Bronchial smooth muscle cell (primary cell): Measurements from ENCODE around the gene ZFAND6. TPM values are rescaled to one million over a fixed set of nuclear protein-coding genes. Genes with fewer than 3 reads are reported as not detected.

ENCODE experiments used
- total RNA-seq: library from RNA; depleted of rRNA; stranded (reverse); fragments of >200 nt; gene quantifications from 2 replicates; pipeline ENCODE4 v1.2.1, GENCODE V29; 2014

ZFAND6 gene
- total RNA-seq, result 129 and 154 TPM in 2 replicates

GRCh38 chr15:80058851-80059785 lies at the start of gene ZFAND6:
ZFAND6 (plus strand) TSS chr15:80059676; CDS start chr15:80120345, 60,669 bp downstream.

DNA sequence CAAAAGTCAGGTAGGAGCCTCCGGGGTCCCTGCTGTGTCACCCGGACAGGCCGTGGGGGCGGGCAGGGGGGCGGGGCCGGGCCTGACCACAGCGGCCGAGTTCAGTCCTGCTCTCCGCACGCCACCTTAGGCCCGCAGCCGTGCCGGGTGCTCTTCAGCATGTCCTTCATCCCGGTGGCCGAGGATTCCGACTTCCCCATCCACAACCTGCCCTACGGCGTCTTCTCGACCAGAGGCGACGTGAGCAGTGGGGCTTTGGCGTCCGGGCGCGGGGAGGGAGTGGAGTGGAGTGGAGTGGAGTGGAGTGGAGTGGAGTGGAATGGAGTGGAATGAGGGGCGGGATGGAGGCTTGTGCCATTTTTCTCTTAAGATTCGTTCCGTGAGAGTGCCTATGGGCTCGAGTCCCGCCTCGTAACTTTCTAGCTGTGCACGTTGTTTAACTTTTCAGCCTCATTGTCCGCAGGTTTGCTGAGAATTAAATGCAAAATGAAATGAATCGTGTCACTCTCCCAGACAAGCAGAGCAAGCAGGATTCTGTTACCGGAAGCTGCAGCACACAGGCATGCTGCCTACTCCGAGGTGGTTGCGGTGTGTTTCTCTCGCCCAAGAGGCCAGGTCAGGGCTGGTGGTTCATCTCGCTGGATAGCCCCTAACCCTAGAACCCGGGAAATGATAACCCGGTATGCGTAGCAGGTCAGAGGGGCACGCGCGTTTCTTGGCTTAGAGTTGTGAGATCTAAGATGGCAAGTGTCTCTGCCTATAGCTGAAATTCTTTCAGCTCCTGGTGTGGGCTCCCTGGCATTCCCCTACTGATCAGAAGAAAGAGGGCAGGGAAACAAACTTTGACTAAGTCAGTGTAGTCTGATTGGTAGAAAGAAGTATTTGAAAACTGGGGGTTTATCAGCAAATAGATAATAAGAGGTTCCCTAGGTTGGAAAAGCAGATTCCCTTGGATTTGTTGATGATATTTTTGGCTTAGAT lies 93.7 kb downstream of the ZFAND6 start, which contains the start of gene FAH:
FAH (plus strand) TSS at position 104 of the 981 bp plus-strand sequence; CDS start at position 160, 56 bp downstream.

Other genes starting within 250 kb of the ZFAND6 start
- 19.9 and 22.2 TPM in 2 replicates for gene MTHFS, start 162.7 kb upstream of the ZFAND6 start, total RNA-seq
- gene BCL2A1, start 88.5 kb upstream of the ZFAND6 start, total RNA-seq, result 1.6 and 8.8 TPM in 2 replicates
- gene FAH, start 93.3 kb downstream of the ZFAND6 start, total RNA-seq, result 57.2 and 66.1 TPM in 2 replicates
- gene CTXND1, start 192.5 kb downstream of the ZFAND6 start, total RNA-seq, result not detected in 2 replicates